ENCODE measurements around the gene LYPD6B.

DNA sequence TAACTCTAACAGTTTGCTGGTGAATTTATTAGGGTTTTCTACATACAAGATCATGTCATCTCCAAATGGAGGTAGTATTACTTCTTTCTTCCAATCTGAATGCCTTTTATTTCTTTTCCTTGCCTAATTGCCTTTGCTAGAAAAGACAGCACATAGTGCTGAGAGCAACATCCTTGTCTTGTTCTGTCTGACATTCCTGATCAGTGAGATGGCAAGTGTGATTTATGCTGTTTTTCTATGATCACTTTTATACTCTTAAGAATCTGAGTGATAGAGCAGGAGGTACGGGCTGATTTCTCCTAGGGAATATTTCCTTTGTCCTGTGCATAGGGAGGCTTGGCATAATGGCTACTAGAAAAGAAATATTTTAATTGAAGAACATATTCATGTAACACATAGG is 17.3 kb downstream of the LYPD6B start:
- TF ChIP-seq, protein P1, sequence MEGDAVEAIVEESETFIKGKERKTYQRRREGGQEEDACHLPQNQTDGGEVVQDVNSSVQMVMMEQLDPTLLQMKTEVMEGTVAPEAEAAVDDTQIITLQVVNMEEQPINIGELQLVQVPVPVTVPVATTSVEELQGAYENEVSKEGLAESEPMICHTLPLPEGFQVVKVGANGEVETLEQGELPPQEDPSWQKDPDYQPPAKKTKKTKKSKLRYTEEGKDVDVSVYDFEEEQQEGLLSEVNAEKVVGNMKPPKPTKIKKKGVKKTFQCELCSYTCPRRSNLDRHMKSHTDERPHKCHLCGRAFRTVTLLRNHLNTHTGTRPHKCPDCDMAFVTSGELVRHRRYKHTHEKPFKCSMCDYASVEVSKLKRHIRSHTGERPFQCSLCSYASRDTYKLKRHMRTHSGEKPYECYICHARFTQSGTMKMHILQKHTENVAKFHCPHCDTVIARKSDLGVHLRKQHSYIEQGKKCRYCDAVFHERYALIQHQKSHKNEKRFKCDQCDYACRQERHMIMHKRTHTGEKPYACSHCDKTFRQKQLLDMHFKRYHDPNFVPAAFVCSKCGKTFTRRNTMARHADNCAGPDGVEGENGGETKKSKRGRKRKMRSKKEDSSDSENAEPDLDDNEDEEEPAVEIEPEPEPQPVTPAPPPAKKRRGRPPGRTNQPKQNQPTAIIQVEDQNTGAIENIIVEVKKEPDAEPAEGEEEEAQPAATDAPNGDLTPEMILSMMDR (conservative IDR thresholded peaks at IDR 0.05): no peak
- no peak for TF ChIP-seq ZFX (IDR thresholded peaks at IDR 0.05)

Measured in C4-2B (cell line).